Gastroesophageal sphincter (tissue), 4 donors: ENCODE results near the gene NR1H2. TPM values are rescaled to one million over a fixed set of nuclear protein-coding genes. Genes with fewer than 3 reads are reported as not detected.

Source experiments
- ATAC-seq: fragments of 150-250 bp; one replicate; pipeline ENCODE4 v1.9.1; 2016; ENCODE audit warnings: mild to moderate bottlenecking, moderate library complexity
- H3K27ac ChIP-seq, 4 donors: fragments of 200-600 bp; sonication (generic) in 3 of 4; 1 replicate in 3 of 4; 2 replicates in 1 of 4; pipeline ENCODE4 v1.5.1; 2016 to 2019
- H3K27me3 ChIP-seq: fragments of 200-600 bp; sonication (generic); one replicate; pipeline ENCODE4 v1.5.1; 2019
- H3K36me3 ChIP-seq, 2 donors: fragments of 200-600 bp; sonication (generic); one replicate each; pipeline ENCODE4 v1.5.1; 2019; ENCODE audit warnings: control low read depth in 1 of 2
- H3K4me1 ChIP-seq, 3 donors: fragments of 200-600 bp; sonication (generic); 1 replicate in 2 of 3; 2 replicates in 1 of 3; pipeline ENCODE4 v1.5.1; 2016 to 2019; ENCODE audit warnings: control low read depth in 2 of 3
- H3K4me3 ChIP-seq, 2 donors: fragments of 200-600 bp; sonication (generic); one replicate each; pipeline ENCODE4 v1.5.1; 2019; ENCODE audit warnings: mild to moderate bottlenecking in 1 of 2, moderate library complexity in 1 of 2
- H3K9me3 ChIP-seq, 3 donors: fragments of 200-600 bp; sonication (generic); one replicate each; pipeline ENCODE4 v1.5.1; 2017 to 2019; ENCODE audit warnings: control low read depth in 2 of 3
- EP300 ChIP-seq: sonication (generic); formaldehyde crosslinking; IDR thresholded peaks from one replicate; pipeline ENCODE4 v1.6.1; 2017; ENCODE audit warnings: antibody characterized with exemption, mild to moderate bottlenecking
- POLR2A ChIP-seq, 2 donors: fragments of 450-650 bp; IDR thresholded peaks; one replicate each; pipeline ENCODE4 v1.6.1; 2017; ENCODE audit warnings: antibody characterized with exemption in 2 of 2, mild to moderate bottlenecking in 2 of 2, moderate library complexity in 1 of 2
- POLR2AphosphoS5 ChIP-seq: sonication (generic); formaldehyde crosslinking; IDR thresholded peaks from one replicate; pipeline ENCODE4 v1.6.1; 2017; ENCODE audit warnings: antibody characterized with exemption
- WGBS, 2 donors: methylation state at CpG; one replicate each; pipeline ENCODE4 v1.1.5; 2018; ENCODE audit warnings: low coverage in 1 of 2; 5-methylcytosine and 5-hydroxymethylcytosine counted together
- total RNA-seq, 4 donors: library from RNA; depleted of rRNA; stranded (reverse); fragments of >200 nt; gene quantifications; one replicate each; pipeline ENCODE4 v1.1.0, GENCODE V29; 2016
- TF ChIP-seq, protein P1 (sequence below), 4 experiments: fragments of 200-600 bp in 2 of 4; fragments of 450-650 bp in 2 of 4; sonication (generic) in 1 of 4; IDR thresholded peaks; one replicate each; pipeline ENCODE4 v1.5.1; 2017 to 2019; ENCODE audit warnings: antibody characterized with exemption in 4 of 4, mild to moderate bottlenecking in 2 of 4, moderate library complexity in 2 of 4

Gene NR1H2
- total RNA-seq, 4 donors from 2014 or later = 138 to 191 (median 145) TPM

DNA sequence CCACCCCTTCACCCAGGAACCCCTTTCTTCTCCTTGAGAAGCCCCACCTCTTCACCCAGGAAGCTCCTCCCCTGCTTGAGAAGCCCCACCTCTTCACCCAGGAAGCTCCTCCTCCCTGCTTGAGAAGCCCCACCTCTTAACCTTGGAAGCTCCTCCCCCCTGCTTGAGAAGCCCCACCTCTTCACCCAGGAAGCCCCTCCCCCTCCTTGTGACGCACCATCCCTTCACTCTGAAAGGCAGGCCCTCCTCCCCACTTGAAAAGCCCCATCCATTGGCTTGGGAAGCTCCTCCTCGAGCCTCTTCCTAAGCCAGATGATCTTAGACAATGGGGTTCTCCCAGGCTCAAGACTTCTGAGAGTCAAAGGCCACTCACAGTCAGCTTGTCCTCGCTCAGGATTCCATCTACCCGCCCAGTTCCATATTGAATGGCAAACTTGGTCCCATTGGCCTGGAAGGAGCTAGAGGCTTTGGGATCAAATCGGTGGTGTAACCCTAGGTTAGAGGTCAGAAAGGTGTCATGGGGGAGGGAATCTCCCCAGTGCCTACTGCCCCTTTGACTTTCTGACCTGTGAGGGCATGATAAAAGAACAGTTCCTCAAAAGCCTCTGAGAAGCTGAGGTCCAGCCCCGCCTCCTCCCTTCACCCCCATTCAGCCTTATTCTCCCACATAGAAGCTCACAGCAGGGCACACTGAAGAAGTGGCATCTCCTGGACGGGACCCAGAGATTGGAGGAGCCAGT, 14.8 kb upstream of the NR1H2 start:
- peaks cover 13% of the 10 kb centered on the region for H3K27me3 ChIP-seq
- H3K4me1 ChIP-seq = peaks cover 0 to 23% (median 0%) of the 10 kb centered on the region in 3 donors
- no peak overlapping the region for H3K4me3 ChIP-seq
- no peaks in the 10 kb centered on the region for H3K9me3 ChIP-seq
- ATAC-seq = no peak
- H3K27ac ChIP-seq = no peak overlapping the region
- 60 to 88% methylated on average over 1 to 4 of the region's 7 CpGs for WGBS, 2 donors
- H3K36me3 ChIP-seq = no peaks in the 10 kb centered on the region
- TF ChIP-seq EP300 (no peak), POLR2A (IDR thresholded peaks at IDR 0.05) (no peak), POLR2AphosphoS5 (no peak)
- TF ChIP-seq, protein P1, sequence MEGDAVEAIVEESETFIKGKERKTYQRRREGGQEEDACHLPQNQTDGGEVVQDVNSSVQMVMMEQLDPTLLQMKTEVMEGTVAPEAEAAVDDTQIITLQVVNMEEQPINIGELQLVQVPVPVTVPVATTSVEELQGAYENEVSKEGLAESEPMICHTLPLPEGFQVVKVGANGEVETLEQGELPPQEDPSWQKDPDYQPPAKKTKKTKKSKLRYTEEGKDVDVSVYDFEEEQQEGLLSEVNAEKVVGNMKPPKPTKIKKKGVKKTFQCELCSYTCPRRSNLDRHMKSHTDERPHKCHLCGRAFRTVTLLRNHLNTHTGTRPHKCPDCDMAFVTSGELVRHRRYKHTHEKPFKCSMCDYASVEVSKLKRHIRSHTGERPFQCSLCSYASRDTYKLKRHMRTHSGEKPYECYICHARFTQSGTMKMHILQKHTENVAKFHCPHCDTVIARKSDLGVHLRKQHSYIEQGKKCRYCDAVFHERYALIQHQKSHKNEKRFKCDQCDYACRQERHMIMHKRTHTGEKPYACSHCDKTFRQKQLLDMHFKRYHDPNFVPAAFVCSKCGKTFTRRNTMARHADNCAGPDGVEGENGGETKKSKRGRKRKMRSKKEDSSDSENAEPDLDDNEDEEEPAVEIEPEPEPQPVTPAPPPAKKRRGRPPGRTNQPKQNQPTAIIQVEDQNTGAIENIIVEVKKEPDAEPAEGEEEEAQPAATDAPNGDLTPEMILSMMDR (IDR thresholded peaks at IDR 0.05) = no peak

DNA sequence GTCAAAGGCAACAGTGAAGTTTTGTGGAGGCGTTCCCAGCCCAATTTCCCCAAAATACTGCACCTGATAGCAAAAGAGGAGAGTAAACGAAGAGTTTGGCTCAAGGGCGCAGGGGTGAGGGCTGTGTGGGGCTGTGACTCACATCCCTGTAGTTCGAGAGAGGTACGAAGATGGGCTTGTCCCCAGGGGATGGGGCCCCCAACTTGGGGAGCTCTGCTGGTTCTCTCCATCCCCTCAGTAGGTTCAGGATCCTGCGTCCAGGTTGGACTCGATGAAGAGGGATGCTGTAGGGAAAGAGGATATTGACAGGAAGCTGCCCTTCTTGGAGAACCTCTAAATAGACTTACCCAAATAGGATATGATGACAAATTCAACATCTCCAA, 14.2 kb upstream of the NR1H2 start:
- Histone ChIP-seq H3K27me3 (peaks cover 13% of the 10 kb centered on the region), H3K9me3 (no peaks in the 10 kb centered on the region), H3K36me3 (no peaks in the 10 kb centered on the region), H3K4me3 (no peak overlapping the region), H3K27ac (no peak overlapping the region), H3K4me1 (peaks cover 0 to 18% (median 0%) of the 10 kb centered on the region in 3 donors)
- ATAC-seq = no peak
- TF ChIP-seq EP300 (no peak), POLR2AphosphoS5 (no peak), POLR2A (IDR thresholded peaks at IDR 0.05) (no peak)
- TF ChIP-seq, protein P1 (IDR thresholded peaks at IDR 0.05) = no peak
- WGBS, 2 donors = 86 to 90% methylated on average over 5 to 7 of the region's 7 CpGs

DNA sequence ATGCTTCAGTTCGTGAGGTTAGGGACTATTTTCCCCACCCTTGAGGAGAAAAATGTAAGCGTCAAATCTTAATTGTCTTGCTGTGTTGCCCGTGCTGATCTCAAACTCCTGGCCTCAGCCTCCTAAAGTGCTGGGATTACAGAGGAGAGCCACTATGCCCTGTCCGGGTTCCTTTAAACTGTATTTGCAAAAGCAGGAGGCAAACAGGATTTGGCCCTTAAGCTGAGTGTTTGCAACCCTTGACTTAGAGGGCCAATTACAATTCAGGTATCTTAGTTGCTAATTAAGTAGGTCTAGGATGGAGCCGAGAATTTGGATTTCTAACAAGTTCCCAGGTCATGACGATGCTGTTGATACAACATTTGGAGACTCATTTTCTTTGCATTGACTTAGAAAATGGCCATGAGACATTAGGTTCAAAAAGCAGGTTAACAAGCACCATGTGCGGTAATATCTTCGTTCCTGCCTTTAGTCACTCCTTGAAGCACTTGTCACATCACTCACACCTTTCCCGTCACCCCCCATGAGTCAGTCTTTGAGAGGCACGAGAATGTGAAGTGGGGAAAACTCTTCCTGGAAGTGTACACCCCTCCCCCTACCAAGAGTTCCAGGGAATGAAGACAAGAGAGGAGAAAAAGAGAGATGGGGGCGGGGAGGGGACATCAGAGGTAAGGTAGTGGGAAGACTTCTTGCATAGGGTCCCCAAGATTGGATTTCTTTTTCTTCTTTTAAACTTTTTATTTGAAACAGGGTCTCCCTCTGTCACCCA, 13.4 kb upstream of the NR1H2 start:
- H3K9me3 ChIP-seq = no peaks in the 10 kb centered on the region
- no peaks in the 10 kb centered on the region for H3K36me3 ChIP-seq
- H3K4me1 ChIP-seq = peaks cover 0 to 10% (median 0%) of the 10 kb centered on the region in 3 donors
- ATAC-seq = no peak
- no peak overlapping the region for H3K4me3 ChIP-seq
- TF ChIP-seq POLR2A (IDR thresholded peaks at IDR 0.05) (no peak), POLR2AphosphoS5 (no peak), EP300 (no peak)
- TF ChIP-seq, protein P1 (IDR thresholded peaks at IDR 0.05) = no peak
- peaks cover 8% of the 10 kb centered on the region for H3K27me3 ChIP-seq
- H3K27ac ChIP-seq = no peak overlapping the region
- WGBS, 2 donors = 50 to 60% methylated on average over 8 to 11 of the region's 11 CpGs

DNA sequence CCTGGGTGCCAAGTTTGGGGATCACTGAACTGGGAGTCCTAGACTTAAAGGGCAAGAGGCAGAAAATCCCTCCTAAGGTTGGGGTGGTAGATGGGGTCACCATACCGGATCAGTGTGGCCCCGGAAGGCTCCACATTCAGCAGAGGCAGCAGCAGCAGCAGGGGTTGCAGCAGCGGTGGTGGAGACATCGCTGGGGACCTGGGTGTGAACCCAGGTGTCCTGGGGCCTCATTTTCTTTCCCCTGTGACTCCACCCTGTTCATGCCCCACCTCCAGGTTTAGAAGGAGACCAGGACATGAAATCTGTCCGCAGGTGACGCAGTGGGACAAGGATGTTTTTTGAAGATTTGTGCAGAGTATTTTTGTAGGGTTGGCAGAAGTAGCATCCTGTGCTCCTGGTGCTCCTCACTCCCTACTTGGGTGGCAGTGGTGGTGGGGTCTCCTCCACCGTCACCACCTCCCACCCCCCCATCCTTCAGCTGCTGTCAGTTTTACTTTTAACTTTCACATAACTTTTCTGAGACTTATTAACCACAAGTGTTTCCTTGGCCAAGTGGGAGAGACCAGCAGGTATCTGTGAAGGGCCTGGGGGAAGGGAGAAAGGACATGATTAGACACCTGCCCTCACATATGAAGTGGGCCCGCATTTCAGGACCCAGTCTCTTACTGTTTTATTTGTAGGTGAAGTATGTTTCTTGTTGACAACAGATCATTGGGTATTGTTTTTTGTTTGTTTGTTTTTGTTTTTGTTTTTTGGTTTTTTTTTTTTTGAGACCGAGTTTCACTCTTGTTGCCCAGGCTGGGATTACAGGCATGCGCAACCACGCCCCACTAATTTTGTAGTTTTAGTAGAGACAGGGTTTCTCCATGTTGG, 10.6 kb upstream of the NR1H2 start, which contains the start of gene NAPSA:
TSS of gene NAPSA (minus strand) at position 206 of the 873 bp plus-strand sequence. CDS start at position 188, 18 bp downstream.
- 76 to 85% methylated on average over 4 to 10 of the region's 11 CpGs for WGBS, 2 donors
- no peak for ATAC-seq
- no peaks in the 10 kb centered on the region for H3K36me3 ChIP-seq

More for the DNA sequence above, 10.6 kb upstream of the NR1H2 start, which contains the start of gene NAPSA:
- Histone ChIP-seq H3K9me3 (no peaks in the 10 kb centered on the region), H3K27me3 (no peaks in the 10 kb centered on the region), H3K27ac (no peak within 1 kb of the TSS), H3K4me1 (peaks cover 0 to 5% (median 0%) of the 10 kb centered on the region in 3 donors), H3K4me3 (no peak within 1 kb of the TSS)
- no peak for TF ChIP-seq POLR2A (IDR thresholded peaks at IDR 0.05)
- TF ChIP-seq, protein P1 (IDR thresholded peaks at IDR 0.05) = no peak
